ENCODE results near the gene SUPT5H. TPM values are rescaled to one million over a fixed set of nuclear protein-coding genes. Genes with fewer than 3 reads are reported as not detected.

SUPT5H gene
- total RNA-seq, 4 donors from 2014 or later: 87.6 to 101 (median 91.5) TPM

DNA sequence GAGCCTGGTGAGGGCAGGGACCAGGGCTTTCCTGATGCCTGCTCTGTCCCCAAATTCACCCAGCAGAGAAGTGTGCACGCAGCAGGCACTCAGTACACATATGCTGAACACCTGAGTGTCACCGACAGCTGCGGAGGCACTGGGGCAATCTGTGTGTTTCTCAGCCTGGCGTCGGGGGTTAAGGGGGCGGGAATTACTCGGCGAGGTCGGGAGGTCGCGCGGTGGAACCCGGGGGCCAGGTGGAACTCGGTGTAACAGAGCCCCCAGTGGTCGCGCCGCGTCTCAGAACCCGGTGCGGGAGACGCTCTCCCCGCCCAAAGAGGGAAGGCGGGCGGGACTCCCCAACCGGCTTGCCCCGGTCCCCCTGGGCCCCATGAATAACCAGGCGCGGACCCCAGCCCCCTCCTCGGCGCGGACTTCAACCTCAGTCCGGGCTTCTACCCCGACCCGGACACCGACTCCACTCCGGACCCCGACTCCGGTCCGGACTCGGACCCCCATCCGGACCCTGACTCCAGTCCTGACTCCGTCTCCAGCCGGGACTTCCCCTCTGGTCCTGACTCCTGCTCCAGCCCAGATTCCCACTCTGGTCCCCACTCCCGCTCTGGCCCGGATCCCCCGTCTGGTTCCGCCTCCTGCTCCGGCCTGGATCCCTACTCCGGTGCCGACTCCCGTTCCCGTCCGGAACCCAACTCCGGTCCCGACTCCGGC is 69.6 kb downstream of the SUPT5H start, which contains the start of gene SELENOV:
Gene SELENOV (plus strand): TSS at position 300 of the 711 bp plus-strand sequence. CDS start 74 bp downstream, at position 374.
- no peak for TF ChIP-seq POLR2A (IDR thresholded peaks at IDR 0.05; ENCODE audit: low read depth)
- TF ChIP-seq, protein P1, sequence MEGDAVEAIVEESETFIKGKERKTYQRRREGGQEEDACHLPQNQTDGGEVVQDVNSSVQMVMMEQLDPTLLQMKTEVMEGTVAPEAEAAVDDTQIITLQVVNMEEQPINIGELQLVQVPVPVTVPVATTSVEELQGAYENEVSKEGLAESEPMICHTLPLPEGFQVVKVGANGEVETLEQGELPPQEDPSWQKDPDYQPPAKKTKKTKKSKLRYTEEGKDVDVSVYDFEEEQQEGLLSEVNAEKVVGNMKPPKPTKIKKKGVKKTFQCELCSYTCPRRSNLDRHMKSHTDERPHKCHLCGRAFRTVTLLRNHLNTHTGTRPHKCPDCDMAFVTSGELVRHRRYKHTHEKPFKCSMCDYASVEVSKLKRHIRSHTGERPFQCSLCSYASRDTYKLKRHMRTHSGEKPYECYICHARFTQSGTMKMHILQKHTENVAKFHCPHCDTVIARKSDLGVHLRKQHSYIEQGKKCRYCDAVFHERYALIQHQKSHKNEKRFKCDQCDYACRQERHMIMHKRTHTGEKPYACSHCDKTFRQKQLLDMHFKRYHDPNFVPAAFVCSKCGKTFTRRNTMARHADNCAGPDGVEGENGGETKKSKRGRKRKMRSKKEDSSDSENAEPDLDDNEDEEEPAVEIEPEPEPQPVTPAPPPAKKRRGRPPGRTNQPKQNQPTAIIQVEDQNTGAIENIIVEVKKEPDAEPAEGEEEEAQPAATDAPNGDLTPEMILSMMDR (IDR thresholded peaks at IDR 0.05): no peak
- no peak for TF ChIP-seq EP300 (IDR thresholded peaks at IDR 0.05)
- no peak for TF ChIP-seq POLR2AphosphoS5 (IDR thresholded peaks at IDR 0.05)
- WGBS: 0% methylated on average over 27 of the region's 56 CpGs
- intact Hi-C loops (cut with DNase I): no loop called here
- H3K27ac ChIP-seq (replicated peaks in 1 of 4): no peak within 1 kb of the TSS
- H3K9me3 ChIP-seq: no peaks in the 10 kb centered on the region
- H3K4me1 ChIP-seq: peaks cover 10 to 19% (median 17%) of the 10 kb centered on the region in 4 donors
- H3K36me3 ChIP-seq: no peaks in the 10 kb centered on the region
- H3K27me3 ChIP-seq: peaks cover 0 to 76% (median 29%) of the 10 kb centered on the region in 4 donors
- H3K4me3 ChIP-seq: peak within 1 kb of the TSS; percentile 42 to 59 (median 47)
- DNase-seq (ENCODE audit: extremely low spot score): no peak

- no peak for DNase-seq (ENCODE audit: extremely low spot score)
- H3K9me3 ChIP-seq: no peaks in the 10 kb centered on the region
- intact Hi-C loops (cut with DNase I): no loop called here
- H3K4me3 ChIP-seq: peak overlapping the region; percentile 42 to 59 (median 47)
- no CpG with 5 or more reads among the region's 44 CpGs for WGBS
- no peak for TF ChIP-seq POLR2AphosphoS5 (IDR thresholded peaks at IDR 0.05)
- TF ChIP-seq EP300 (IDR thresholded peaks at IDR 0.05): no peak
- H3K27me3 ChIP-seq: peaks cover 0 to 70% (median 29%) of the 10 kb centered on the region in 4 donors
- no peaks in the 10 kb centered on the region for H3K36me3 ChIP-seq
- peaks cover 10 to 19% (median 17%) of the 10 kb centered on the region in 4 donors for H3K4me1 ChIP-seq
- H3K27ac ChIP-seq (replicated peaks in 1 of 4): no peak overlapping the region
Measured at GRCh38 chr19:39515551-39516191, 70.3 kb downstream of the SUPT5H start.

DNA sequence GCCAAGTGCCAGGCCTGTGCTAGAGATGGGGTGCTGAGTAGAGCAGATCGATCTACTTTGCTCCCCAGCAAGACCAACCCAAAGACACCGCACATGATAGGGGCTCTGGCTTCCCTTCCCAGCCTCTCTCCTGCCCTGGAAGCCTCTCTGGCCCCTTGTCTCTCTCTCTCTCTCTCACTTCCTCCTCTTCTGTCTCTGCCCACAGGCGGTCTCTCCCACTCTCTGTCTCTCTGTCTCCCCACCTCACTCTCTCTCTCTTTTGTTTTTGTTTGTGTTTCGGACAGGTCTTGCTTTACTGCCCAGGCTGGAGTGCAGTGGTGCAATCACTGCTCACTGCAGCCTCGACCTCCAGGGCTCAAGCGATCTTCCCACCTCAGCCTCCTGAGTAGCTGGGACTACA is 70.9 kb downstream of the SUPT5H start:
- H3K36me3 ChIP-seq: no peaks in the 10 kb centered on the region
- WGBS: 51% methylated on average over 6 of the region's 6 CpGs
- DNase-seq (ENCODE audit: extremely low spot score): no peak
- intact Hi-C loops (cut with DNase I): no loop called here
- no peak for TF ChIP-seq POLR2AphosphoS5 (IDR thresholded peaks at IDR 0.05)
- no peak for TF ChIP-seq POLR2A (IDR thresholded peaks at IDR 0.05; ENCODE audit: low read depth)
- TF ChIP-seq, protein P1 (IDR thresholded peaks at IDR 0.05): no peak
- no peak for TF ChIP-seq EP300 (IDR thresholded peaks at IDR 0.05)
- no peak overlapping the region for H3K27ac ChIP-seq (replicated peaks in 1 of 4)
- peak overlapping the region in 2 of 4 donors; percentile 48 to 59 for H3K4me3 ChIP-seq
- peaks cover 0 to 64% (median 29%) of the 10 kb centered on the region in 4 donors for H3K27me3 ChIP-seq
- no peaks in the 10 kb centered on the region for H3K9me3 ChIP-seq
- H3K4me1 ChIP-seq: peaks cover 10 to 19% (median 17%) of the 10 kb centered on the region in 4 donors

- no peaks in the 10 kb centered on the region for H3K9me3 ChIP-seq
- no peak overlapping the region for H3K27ac ChIP-seq (replicated peaks in 1 of 4)
- TF ChIP-seq POLR2AphosphoS5 (IDR thresholded peaks at IDR 0.05) (no peak), POLR2A (IDR thresholded peaks at IDR 0.05; ENCODE audit: low read depth) (no peak), EP300 (IDR thresholded peaks at IDR 0.05) (no peak)
- TF ChIP-seq, protein P1 (IDR thresholded peaks at IDR 0.05): no peak
- H3K27me3 ChIP-seq: peaks cover 0 to 52% (median 26%) of the 10 kb centered on the region in 4 donors
- intact Hi-C loops (cut with DNase I): no loop called here
- H3K4me1 ChIP-seq: peaks cover 10 to 19% (median 17%) of the 10 kb centered on the region in 4 donors
- 74% methylated on average over 3 of the region's 3 CpGs for WGBS
- H3K4me3 ChIP-seq: no peak overlapping the region
- DNase-seq (ENCODE audit: extremely low spot score): no peak
- H3K36me3 ChIP-seq: no peaks in the 10 kb centered on the region
Measured at GRCh38 chr19:39517432-39517831, 72.0 kb downstream of the SUPT5H start.

DNA sequence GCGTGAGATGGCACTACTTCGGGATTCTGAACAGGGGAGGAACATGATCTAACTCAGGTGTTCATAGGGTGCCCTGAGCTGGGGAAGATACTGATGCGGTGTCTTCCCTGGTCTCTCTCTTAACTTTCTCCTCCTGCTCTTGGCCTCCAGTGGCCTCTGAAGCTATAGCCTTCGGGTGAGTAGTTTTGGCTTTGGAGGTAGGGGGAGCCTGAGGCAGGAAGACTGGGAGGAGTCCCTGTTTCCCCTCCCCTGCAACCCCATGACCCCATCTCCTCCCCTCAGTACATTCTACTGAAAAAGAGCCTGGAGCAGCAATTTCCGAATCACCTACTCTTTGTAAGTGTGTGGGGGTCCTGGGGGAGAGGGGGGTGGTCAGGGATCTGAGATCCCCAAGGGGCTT is 73.1 kb downstream of the SUPT5H start:
- no peaks in the 10 kb centered on the region for H3K9me3 ChIP-seq
- 63% methylated on average over 5 of the region's 5 CpGs for WGBS
- no peak for DNase-seq (ENCODE audit: extremely low spot score)
- peaks cover 10 to 19% (median 17%) of the 10 kb centered on the region in 4 donors for H3K4me1 ChIP-seq
- H3K27me3 ChIP-seq: peaks cover 0 to 42% (median 23%) of the 10 kb centered on the region in 4 donors
- H3K4me3 ChIP-seq: no peak overlapping the region
- intact Hi-C loops (cut with DNase I): no loop called here
- TF ChIP-seq POLR2A (IDR thresholded peaks at IDR 0.05; ENCODE audit: low read depth) (no peak), POLR2AphosphoS5 (IDR thresholded peaks at IDR 0.05) (no peak), EP300 (IDR thresholded peaks at IDR 0.05) (no peak)
- TF ChIP-seq, protein P1 (IDR thresholded peaks at IDR 0.05): no peak
- no peak overlapping the region for H3K27ac ChIP-seq (replicated peaks in 1 of 4)
- no peaks in the 10 kb centered on the region for H3K36me3 ChIP-seq
